ENCODE data around the gene GOLGA2. TPM values are rescaled to one million over a fixed set of nuclear protein-coding genes. Genes with fewer than 3 reads are reported as not detected.

The GOLGA2 gene
- total RNA-seq, 1 donor from 2014 or later = 35.9 TPM

DNA sequence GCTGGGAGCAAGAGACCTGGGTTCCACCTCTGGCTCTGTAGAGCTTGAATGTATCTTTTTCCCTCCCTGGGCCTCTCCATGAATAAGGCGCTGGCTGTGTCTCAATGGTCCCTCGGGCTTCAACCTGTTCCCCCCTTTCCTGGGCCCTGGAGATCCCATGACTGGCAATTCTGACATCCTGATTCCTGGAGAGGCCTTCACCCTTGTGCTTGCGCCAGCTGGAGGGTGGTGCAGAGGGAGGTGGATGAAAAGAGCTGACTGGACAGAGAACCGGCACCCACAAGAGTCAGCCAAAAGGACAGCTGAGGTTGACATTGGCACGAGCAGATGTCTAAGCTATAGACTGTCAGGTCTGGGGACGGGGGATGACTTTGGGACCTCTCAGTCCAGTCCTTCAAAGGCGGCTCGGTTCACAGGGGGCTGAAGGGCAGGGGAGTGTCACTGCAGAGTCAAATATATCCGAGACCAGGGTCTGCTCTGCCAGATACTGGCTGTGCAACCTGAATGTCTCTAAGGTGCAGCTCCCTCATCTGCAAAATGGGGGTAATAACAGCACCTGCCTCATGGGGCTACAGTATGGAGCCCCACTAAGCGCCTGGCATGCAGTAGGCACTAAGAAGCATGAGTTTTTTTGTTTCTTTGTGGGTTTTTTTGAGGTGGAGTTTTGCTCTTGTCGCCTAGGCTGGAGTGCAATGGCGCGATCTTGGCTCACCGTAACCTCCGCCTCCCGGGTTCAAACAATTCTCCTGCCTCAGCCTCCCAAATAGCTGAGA, 58.8 kb downstream of the GOLGA2 start:
- TF ChIP-seq, protein P1, sequence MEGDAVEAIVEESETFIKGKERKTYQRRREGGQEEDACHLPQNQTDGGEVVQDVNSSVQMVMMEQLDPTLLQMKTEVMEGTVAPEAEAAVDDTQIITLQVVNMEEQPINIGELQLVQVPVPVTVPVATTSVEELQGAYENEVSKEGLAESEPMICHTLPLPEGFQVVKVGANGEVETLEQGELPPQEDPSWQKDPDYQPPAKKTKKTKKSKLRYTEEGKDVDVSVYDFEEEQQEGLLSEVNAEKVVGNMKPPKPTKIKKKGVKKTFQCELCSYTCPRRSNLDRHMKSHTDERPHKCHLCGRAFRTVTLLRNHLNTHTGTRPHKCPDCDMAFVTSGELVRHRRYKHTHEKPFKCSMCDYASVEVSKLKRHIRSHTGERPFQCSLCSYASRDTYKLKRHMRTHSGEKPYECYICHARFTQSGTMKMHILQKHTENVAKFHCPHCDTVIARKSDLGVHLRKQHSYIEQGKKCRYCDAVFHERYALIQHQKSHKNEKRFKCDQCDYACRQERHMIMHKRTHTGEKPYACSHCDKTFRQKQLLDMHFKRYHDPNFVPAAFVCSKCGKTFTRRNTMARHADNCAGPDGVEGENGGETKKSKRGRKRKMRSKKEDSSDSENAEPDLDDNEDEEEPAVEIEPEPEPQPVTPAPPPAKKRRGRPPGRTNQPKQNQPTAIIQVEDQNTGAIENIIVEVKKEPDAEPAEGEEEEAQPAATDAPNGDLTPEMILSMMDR (conservative IDR thresholded peaks at IDR 0.05; ENCODE audit: low read depth, low read length) = no peak
- no peak overlapping the region for H3K4me3 ChIP-seq (ENCODE audit: low read depth, low read length)
- no peak for DNase-seq (ENCODE audit: low read depth)

DNA sequence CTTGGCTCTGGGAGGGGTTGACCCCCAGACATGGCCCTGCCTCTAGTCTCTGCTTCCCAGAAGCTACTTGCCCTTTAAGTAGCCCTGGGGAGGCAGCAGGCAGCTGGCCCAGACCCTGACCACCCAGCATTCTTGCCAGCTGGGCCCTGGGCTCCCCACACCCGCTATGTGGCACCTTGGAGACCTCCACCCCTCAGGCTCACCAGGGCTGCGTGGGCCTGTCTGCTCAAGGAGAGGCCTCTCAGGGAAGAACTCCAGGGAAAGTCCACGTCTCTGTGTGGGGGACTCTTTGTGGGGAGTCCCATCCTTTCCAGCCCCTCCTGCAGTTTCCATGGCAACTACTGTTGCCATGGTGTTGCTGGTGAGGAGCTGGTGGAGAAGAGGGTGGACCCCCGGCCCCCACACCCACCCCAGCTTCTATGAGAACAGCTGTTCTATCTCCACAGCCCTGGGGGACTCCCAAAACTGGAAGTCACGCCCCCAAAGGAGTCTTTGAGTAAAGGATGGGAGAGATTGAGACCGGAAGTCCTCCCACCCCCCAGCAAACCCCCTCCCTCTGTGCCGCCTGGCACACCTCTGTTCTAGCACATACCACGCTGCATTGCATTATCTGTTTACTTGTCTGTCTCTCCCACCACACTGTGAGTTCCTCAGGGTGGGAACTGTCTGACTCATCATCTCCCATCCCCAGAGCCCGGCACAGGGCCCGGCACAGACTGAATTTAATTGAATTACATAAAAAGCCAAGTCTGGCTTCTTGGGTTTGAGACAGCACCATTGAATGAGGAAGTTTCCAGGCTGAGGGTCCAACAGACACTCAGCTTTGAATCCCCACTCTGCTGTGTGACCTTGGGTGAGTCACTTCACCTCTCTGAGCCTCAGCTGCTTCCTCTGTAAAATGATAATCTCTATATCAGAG, 60.1 kb downstream of the GOLGA2 start:
- TF ChIP-seq, protein P1 (conservative IDR thresholded peaks at IDR 0.05; ENCODE audit: low read depth, low read length) = no peak
- DNase-seq (ENCODE audit: low read depth) = no peak
- no peak overlapping the region for H3K4me3 ChIP-seq (ENCODE audit: low read depth, low read length)

DNA sequence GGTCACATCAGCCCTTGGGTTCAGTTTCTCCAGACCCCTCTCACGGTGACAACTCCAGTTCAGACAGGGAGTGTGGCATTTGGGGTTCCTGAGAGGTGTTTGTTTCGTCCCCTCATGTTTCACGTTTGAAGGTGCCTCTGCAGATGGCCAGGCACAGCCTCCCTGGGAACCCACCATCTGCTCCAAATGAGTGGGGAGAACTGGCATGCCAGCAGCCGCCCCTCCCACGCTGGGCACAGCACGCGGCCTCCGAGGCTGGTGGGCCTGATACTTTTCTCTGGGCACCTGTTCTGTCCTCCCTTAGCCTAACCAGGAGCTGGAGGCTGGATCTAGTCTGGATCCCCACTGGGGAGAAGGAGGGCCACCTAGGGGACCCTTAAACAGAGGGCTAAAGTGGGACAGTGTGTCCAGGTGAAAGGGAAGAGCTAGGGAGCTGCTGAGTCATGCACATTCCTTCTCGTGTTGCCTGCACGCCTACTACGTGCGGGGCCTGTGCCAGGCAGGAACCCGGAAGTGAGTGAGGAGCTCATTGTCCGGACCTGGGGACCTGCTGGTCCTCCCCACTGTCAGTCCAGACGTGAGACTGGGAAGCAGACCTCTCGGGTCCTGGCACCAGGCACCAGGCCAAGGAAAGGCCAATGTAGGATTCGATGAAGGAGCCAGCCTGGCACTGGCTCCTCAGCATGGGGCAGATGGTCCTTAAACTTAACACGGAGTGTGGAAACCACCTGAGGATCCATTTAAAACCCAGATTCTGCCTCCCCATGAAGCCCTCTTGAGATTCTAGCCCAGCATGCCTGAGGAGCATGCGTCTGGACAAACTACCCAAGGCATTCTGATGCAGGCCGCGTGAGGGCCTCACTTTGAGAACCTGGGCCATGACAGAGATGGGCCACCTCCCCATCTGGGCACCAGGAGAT, 61.0 kb downstream of the GOLGA2 start:
- no peak for DNase-seq (ENCODE audit: low read depth)
- TF ChIP-seq, protein P1 (conservative IDR thresholded peaks at IDR 0.05; ENCODE audit: low read depth, low read length) = no peak
- no peak overlapping the region for H3K4me3 ChIP-seq (ENCODE audit: low read depth, low read length)

DNA sequence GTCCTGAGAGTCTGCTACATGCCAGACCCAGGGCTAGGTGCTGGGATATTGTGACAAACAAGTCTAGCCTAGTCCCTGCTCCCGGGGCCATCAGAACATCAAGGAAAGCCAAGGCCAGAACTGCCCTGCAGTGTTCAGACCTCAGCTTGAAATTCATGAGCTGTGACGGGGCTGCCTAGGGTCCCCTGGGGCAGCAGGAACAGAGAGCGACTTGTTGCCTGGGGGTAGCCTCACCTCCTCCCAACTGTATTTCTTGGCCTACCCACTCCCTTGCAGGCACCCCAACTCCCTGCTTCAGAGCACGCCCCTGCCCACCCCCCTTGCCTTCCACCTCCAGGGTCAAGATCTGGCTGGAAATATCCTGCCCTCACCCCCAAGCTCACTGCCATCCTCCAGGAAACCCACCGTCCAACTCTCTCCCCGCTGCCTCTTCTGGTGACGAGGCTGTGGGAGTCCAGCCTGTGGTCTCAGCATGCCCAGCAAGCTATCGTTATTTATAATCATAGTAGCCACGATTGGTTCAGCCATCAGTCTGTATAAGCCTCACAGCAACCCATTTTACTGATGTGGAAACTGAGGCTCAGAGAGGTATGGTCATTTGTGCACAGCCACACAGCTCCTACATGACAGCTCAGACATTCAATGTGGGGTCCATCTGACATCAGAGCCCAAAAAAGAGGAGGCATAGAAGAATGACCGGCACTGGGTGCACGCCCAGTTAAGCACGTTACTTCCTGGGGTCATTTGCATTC, 61.9 kb downstream of the GOLGA2 start:
- no peak for DNase-seq (ENCODE audit: low read depth)
- H3K4me3 ChIP-seq (ENCODE audit: low read depth, low read length) = no peak overlapping the region
- TF ChIP-seq, protein P1 (conservative IDR thresholded peaks at IDR 0.05; ENCODE audit: low read depth, low read length) = no peak

DNA sequence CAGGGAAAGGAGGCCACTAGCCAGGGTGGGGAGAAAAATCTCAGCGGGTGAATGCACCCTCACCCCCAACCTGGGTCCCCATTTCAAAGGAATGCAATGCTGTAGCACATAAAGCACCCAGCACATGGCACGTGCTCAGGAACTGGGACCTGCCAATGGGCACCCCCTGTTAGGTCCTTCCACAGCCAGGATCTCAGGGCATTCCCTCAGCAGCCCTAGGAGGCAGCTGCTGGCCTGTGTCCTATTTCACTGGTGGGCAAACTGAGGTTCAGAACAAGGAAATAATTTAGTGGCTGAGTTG, 63.9 kb downstream of the GOLGA2 start:
- no peak overlapping the region for H3K4me3 ChIP-seq (ENCODE audit: low read depth, low read length)
- no peak for DNase-seq (ENCODE audit: low read depth)
- TF ChIP-seq, protein P1 (conservative IDR thresholded peaks at IDR 0.05; ENCODE audit: low read depth, low read length) = no peak

All from epithelial cell of proximal tubule (primary cell).